Kidney epithelial cell (primary cell): ENCODE measurements around the gene RBMS1. TPM values are rescaled to one million over a fixed set of nuclear protein-coding genes. Genes with fewer than 3 reads are reported as not detected.

Experiments
- DNase-seq: peaks from one replicate; pipeline ENCODE4 v3.0.0-alpha.2; 2010; ENCODE audit warnings: low read depth
- H3K27me3 ChIP-seq: 2 replicates; pipeline ENCODE4 v1.6.0; 2011; ENCODE audit warnings: low read length; ENCODE audit not compliant: control insufficient read depth, insufficient read depth
- H3K36me3 ChIP-seq: 2 replicates; pipeline ENCODE4 v1.5.1; 2011; ENCODE audit warnings: low read length; ENCODE audit not compliant: control insufficient read depth, insufficient read depth
- H3K4me3 ChIP-seq: 2 replicates; pipeline ENCODE4 v1.5.1; 2011; ENCODE audit warnings: low read depth, mild to moderate bottlenecking, control low read depth, low read length
- total RNA-seq: library from RNA; depleted of rRNA; stranded (reverse); fragments of >200 nt; gene quantifications from 2 replicates; pipeline ENCODE4 v1.2.3, GENCODE V29; 2015
- TF ChIP-seq, protein P1 (sequence below): IDR thresholded peaks from 2 replicates; pipeline ENCODE4 v1.5.1; 2011; ENCODE audit warnings: mild to moderate bottlenecking, moderate library complexity, low read length, control low read depth, inconsistent platforms; ENCODE audit not compliant: insufficient read depth, poor library complexity, severe bottlenecking

The RBMS1 gene
- total RNA-seq, 1 donor from 2014 or later: 52.5 TPM

DNA sequence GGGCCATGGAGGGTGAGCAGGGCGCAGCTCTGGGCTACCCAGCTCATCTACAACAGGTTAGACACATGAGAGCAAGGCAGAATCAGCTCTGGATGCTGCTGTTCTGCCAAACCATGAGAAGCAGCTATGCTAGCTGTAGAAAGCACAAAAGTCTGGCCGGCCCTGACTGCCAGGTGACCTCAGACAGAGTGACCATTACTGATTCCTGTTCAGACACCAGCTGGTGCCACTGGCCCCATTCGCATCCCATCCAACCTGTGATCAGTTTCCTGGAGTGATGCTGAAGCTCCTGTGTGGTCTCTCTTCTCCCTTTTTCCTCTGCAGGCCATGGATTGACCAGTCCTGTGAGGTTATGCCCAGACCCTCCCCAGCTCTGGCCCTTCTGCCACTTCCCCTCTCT, 14.3 kb downstream of the RBMS1 start:
- no peak for DNase-seq
- Histone ChIP-seq H3K4me3 (no peak overlapping the region), H3K36me3 (peaks cover 1% of the 10 kb centered on the region), H3K27me3 (no peaks in the 10 kb centered on the region)
- TF ChIP-seq, protein P1, sequence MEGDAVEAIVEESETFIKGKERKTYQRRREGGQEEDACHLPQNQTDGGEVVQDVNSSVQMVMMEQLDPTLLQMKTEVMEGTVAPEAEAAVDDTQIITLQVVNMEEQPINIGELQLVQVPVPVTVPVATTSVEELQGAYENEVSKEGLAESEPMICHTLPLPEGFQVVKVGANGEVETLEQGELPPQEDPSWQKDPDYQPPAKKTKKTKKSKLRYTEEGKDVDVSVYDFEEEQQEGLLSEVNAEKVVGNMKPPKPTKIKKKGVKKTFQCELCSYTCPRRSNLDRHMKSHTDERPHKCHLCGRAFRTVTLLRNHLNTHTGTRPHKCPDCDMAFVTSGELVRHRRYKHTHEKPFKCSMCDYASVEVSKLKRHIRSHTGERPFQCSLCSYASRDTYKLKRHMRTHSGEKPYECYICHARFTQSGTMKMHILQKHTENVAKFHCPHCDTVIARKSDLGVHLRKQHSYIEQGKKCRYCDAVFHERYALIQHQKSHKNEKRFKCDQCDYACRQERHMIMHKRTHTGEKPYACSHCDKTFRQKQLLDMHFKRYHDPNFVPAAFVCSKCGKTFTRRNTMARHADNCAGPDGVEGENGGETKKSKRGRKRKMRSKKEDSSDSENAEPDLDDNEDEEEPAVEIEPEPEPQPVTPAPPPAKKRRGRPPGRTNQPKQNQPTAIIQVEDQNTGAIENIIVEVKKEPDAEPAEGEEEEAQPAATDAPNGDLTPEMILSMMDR: no peak

DNA sequence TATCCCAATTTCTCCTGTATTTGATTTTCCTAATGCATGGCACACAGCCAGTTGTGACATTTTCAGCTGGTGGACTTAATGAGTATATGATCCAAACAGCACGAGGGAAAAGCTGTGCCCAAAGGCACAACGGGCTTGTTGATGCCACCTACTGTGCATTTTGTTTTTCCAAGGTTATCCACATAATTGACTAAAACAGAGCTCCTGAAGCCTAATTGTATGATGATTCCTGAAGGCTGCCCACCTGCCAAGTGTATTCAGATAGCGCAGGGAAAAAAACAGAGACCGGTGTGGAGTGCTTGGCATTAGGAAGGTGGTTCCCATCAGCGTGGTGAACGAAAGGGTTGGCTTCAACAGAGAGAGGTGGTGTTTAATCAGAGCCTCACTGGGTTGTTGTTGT, 14.9 kb downstream of the RBMS1 start:
- Histone ChIP-seq H3K36me3 (peaks cover 1% of the 10 kb centered on the region), H3K4me3 (no peak overlapping the region), H3K27me3 (no peaks in the 10 kb centered on the region)
- DNase-seq: no peak
- TF ChIP-seq, protein P1: no peak

DNA sequence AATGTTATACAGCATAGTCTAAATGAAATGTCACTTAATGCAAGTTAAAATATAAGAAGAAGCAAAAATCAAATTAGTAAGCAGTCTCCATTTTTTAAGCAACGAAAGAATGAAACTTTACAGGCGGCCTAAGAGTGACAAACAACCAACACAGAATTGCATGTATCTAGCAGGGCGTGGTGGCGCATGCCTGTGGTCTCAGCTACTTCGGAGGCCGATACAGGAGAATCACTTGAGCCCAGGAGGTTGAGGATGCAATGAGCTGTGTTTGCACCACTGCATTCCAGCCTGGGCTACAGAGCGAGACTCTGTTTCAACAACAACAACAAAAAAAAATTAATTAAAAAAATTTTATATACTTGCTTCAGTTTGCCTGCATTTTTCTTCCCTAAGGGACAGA, 16.6 kb downstream of the RBMS1 start:
- TF ChIP-seq, protein P1: no peak

DNA sequence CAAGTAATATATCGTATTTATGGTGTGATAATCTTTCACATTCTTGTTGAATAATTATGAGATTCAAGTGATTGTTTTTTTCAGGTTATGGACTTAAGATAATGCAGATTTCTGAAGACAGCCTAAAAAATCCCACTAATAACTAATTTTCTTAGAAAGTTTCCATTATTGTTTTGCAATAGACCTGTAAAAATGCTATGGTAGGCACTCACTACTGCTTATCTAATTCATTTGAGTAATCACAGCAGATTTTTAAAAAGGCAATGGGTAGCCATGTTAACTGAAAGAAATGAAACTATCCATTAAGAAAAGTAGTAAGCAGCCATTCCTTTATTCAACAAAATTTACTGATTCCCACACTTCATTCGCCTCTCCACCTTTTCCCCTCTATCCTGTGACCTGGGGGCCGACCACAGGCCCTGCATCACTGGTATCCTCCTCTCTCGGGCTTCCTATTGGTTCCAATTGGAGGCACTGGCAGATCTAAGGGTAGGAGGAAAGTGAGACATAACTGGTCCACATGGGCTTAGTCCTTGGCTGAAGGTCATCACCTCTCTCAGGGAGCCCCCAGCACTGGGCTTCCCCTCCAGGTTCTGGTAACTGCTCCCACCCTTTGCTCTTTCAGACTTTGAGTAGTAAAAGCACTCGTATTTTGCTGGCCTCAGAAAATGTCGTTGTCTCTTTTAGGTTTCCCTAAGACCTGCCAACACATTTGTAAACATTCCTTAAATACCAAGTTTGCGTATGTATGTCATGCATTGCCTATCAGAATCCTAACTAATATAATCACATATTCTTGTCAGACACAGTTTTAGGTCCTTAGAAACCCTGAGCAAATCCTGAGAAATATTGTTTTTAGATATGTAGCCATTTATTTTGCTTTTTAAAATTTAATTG, 18.5 kb downstream of the RBMS1 start:
- TF ChIP-seq, protein P1: no peak
- Histone ChIP-seq H3K36me3 (peaks cover 1% of the 10 kb centered on the region), H3K4me3 (no peak overlapping the region), H3K27me3 (no peaks in the 10 kb centered on the region)
- DNase-seq: no peak

More for the DNA sequence above, 16.6 kb downstream of the RBMS1 start:
- H3K4me3 ChIP-seq: no peak overlapping the region
- H3K36me3 ChIP-seq: peaks cover 1% of the 10 kb centered on the region
- no peak for DNase-seq
- H3K27me3 ChIP-seq: no peaks in the 10 kb centered on the region

DNA sequence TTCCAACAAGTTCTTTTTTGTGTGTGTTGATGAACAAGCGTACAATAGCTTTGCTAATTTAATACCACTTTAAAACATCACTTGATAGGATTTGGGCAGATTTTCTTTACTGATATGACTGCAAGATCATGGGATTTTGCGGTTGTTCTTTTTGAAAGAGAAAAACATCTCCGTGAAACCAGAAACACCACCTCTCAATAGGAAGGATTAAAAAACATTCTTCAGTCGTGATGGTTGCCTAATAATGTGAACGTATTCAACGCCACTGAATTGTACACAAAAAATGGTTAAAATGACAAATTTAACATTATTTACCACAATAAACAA, 19.3 kb downstream of the RBMS1 start:
- H3K27me3 ChIP-seq: no peaks in the 10 kb centered on the region
- TF ChIP-seq, protein P1: no peak
- no peak for DNase-seq
- no peak overlapping the region for H3K4me3 ChIP-seq
- H3K36me3 ChIP-seq: peaks cover 1% of the 10 kb centered on the region
